Right lobe of liver (tissue), 6 donors: ENCODE data around the gene NHLH1. TPM values are rescaled to one million over a fixed set of nuclear protein-coding genes. Genes with fewer than 3 reads are reported as not detected.

Experiments used
- ATAC-seq, 4 donors: fragments of 200-7000 bp; cut with Tn5 transposase; one replicate each; pipeline ENCODE4 v1.9.1; 2020; ENCODE audit warnings: mild to moderate bottlenecking in 4 of 4, moderate library complexity in 4 of 4
- DNase-seq, 3 donors: peaks; one replicate each; pipeline ENCODE4 v3.0.0-alpha.2; 2020
- H3K27ac ChIP-seq, 3 donors: fragments of 200-600 bp; one replicate each; pipeline ENCODE4 v1.8.0; 2022
- H3K27me3 ChIP-seq, 2 donors: fragments of 200-600 bp; one replicate each; pipeline ENCODE4 v1.8.0; 2022
- H3K36me3 ChIP-seq, 4 donors: fragments of 200-600 bp; sonication (generic) in 1 of 4; one replicate each; pipeline versions ENCODE4 v1.5.1 to v1.8.0; 2017 to 2022; ENCODE audit warnings: control low read depth in 1 of 4
- H3K4me1 ChIP-seq, 4 donors: fragments of 200-600 bp; sonication (generic) in 1 of 4; one replicate each; pipeline versions ENCODE4 v1.5.1 to v1.8.0; 2017 to 2022; ENCODE audit warnings: control low read depth in 1 of 4
- H3K4me3 ChIP-seq, 3 donors: fragments of 200-600 bp; one replicate each; pipeline ENCODE4 v1.8.0; 2022
- H3K9me3 ChIP-seq, 4 donors: fragments of 200-600 bp; sonication (generic) in 1 of 4; one replicate each; pipeline versions ENCODE4 v1.5.1 to v1.8.0; 2017 to 2022; ENCODE audit warnings: control low read depth in 1 of 4
- POLR2A ChIP-seq: fragments of 450-650 bp; IDR thresholded peaks from one replicate; pipeline ENCODE4 v1.6.1; 2017; ENCODE audit warnings: antibody characterized with exemption, mild to moderate bottlenecking
- WGBS: methylation state at CpG from one replicate; pipeline ENCODE4 v1.1.6; 2018; ENCODE audit warnings: low coverage, low lambda C conversion rate; ENCODE audit not compliant: insufficient coverage; ENCODE audit errors: missing lambda C conversion rate; 5-methylcytosine and 5-hydroxymethylcytosine counted together
- intact Hi-C, 2 donors: fragments of 100-400 bp; cut with DNase I; formaldehyde crosslinking; loops; one replicate each; pipeline versions ENCODE4 v1.11.2 to v1.14.1; 2022
- long read RNA-seq: library from polyadenylated mRNA; unstranded; transcript quantifications from one replicate; pipeline ENCODE4 v2.0.0, GENCODE V29; 2019
- total RNA-seq, 6 experiments: library from RNA; depleted of rRNA in 2 of 6; stranded (reverse); fragments of >200 nt in 2 of 6; fragmentation: NEBNext Ultra II Directional in 3 of 6; extraction: Animal tissue kit (Norgen Biotek cat#: 25700) in 3 of 6; gene quantifications; one replicate each; pipeline versions ENCODE4 v1.1.0 to v1.2.4, GENCODE V29; 2016 to 2023
- TF ChIP-seq, protein P1 (sequence below), 4 donors: fragments of 200-600 bp in 3 of 4; fragments of 450-650 bp in 1 of 4; IDR thresholded peaks; one replicate each; pipeline versions ENCODE4 v1.5.1 to v1.8.0; 2016 to 2022; ENCODE audit warnings: antibody characterized with exemption in 4 of 4, mild to moderate bottlenecking in 2 of 4
- donor health status: DM: no; HTN: yes; CAD: no.
- donor health status: DM: no; HTN: no; CAD: no.
- donor health status: DM: no; HTN: no; CAD: no.
- donor health status: DM: no; HTN: yes; CAD: no.
- donor health status: DM: no; HTN: yes; CAD: no.

The NHLH1 gene
- total RNA-seq, result under 1 TPM in 2 of 6 experiments, not detected in 4; 0.07 to 0.12 TPM
- long read RNA-seq, result 0 reads

DNA sequence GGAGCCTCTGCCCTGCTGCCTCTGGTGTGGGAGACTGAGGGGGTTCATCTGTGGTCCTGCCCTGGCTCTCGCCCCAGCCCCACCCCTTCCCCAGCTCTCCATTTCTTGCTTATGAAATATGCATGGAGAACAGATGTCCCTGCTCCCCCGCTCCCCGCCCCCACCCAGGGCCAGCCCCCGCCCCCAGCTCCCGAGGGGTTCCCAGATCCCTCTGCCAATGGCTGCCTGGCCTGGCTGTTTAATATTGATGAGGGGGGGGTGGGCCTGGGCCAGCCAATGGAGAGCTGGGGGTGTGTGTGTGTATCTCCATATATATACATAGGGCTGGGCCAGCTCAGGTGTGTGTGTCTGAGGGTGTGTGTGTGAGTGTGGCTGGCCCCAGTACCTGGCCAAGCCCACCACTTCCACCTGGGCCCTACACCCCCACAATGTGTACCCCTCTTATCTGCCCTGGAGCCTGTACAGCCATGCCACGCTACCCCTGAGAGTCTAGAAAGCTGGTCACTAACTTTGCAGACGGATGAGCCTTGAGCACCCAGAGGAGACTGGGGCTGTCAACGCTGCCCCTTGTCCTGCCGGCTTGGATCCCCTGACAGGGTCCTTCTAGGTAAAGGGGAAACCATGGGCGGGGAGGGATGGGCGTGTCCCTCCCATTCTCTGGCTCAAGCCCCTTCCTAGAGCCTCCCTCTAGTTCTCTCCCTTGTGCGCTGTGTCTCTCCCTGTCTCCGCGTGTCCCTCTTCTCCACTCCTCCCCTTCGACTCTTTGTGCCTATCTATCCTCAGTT lies at the start of gene NHLH1:
TSS of gene NHLH1 (plus strand) at position 341 of the 785 bp plus-strand sequence. CDS start 3,661 bp downstream, outside the sequence.
- ATAC-seq (no peak), DNase-seq (peak in 1 of 3 donors; percentile 31)

DNA sequence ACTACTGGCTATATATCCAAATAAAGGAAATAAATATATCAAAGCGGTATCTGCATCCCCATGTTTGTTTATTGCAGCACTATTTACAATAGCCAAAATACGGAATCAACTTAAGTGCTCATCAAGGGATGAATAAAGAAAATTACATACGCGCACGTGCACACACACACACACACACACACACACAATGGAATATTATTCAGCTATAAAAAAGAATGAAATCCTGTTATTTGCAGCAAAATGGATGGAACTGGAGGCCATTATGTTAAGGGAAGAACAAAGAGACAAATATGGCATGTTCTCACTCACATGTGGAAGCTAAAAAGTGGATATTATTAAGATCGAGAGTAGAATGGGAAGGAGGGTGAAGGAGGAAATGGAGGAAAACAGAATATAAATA lies 44.0 kb upstream of the NHLH1 start:
- H3K4me1 ChIP-seq, result no peaks in the 10 kb centered on the region
- no peaks in the 10 kb centered on the region for H3K27me3 ChIP-seq
- no peak for ATAC-seq
- TF ChIP-seq POLR2A, result no peak
- TF ChIP-seq, protein P1, sequence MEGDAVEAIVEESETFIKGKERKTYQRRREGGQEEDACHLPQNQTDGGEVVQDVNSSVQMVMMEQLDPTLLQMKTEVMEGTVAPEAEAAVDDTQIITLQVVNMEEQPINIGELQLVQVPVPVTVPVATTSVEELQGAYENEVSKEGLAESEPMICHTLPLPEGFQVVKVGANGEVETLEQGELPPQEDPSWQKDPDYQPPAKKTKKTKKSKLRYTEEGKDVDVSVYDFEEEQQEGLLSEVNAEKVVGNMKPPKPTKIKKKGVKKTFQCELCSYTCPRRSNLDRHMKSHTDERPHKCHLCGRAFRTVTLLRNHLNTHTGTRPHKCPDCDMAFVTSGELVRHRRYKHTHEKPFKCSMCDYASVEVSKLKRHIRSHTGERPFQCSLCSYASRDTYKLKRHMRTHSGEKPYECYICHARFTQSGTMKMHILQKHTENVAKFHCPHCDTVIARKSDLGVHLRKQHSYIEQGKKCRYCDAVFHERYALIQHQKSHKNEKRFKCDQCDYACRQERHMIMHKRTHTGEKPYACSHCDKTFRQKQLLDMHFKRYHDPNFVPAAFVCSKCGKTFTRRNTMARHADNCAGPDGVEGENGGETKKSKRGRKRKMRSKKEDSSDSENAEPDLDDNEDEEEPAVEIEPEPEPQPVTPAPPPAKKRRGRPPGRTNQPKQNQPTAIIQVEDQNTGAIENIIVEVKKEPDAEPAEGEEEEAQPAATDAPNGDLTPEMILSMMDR (IDR thresholded peaks at IDR 0.05), result no peak
- 96% methylated on average over 6 of the region's 6 CpGs for WGBS
- H3K4me3 ChIP-seq, result no peak overlapping the region
- peaks cover 0 to 71% (median 26%) of the 10 kb centered on the region in 4 donors for H3K36me3 ChIP-seq
- intact Hi-C loops, result no loop called here
- no peaks in the 10 kb centered on the region for H3K9me3 ChIP-seq
- DNase-seq, result no peak
- H3K27ac ChIP-seq, result no peak overlapping the region

More for the DNA sequence above, at the start of gene NHLH1:
- Histone ChIP-seq H3K4me1 (no peaks in the 10 kb centered on the region), H3K27me3 (no peaks in the 10 kb centered on the region), H3K36me3 (no peaks in the 10 kb centered on the region), H3K9me3 (no peaks in the 10 kb centered on the region), H3K4me3 (no peak within 1 kb of the TSS), H3K27ac (no peak within 1 kb of the TSS)
- intact Hi-C loops, result loop anchor here in 1 of 2 donors (10.0 kb wide), 1 partner anchor 172 kb away; the partner anchor contains the start of gene CASQ1
- TF ChIP-seq, protein P1 (IDR thresholded peaks at IDR 0.05), result no peak
- TF ChIP-seq POLR2A, result no peak
- 45% methylated on average over 7 of the region's 15 CpGs for WGBS

DNA sequence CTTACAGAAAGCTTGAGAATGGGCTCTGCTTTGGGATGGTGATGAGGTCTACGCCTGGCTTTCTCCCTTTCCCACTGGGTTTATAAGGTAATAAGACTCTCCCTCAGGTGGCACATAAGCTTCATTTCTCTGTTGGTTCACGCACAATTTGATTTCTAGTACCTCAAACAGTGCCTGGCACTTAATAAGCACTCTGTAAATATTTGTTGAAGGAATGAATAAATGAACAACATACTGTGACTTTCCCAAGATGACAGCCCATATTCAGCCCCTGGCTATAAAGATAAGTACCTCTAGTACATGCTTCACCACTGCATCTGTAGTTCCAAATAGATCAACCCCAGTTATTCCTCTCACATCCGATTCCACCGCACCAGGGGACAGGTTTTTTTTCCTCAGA lies 41.6 kb upstream of the NHLH1 start:
- ATAC-seq (no peak), DNase-seq (no peak)
- 94% methylated on average over 4 of the region's 4 CpGs for WGBS
- Histone ChIP-seq H3K4me1 (no peaks in the 10 kb centered on the region), H3K27me3 (no peaks in the 10 kb centered on the region), H3K4me3 (no peak overlapping the region), H3K9me3 (no peaks in the 10 kb centered on the region), H3K27ac (no peak overlapping the region), H3K36me3 (peaks cover 3 to 77% (median 35%) of the 10 kb centered on the region in 4 donors)
- no peak for TF ChIP-seq POLR2A
- TF ChIP-seq, protein P1 (IDR thresholded peaks at IDR 0.05), result no peak
- intact Hi-C loops, result no loop called here

DNA sequence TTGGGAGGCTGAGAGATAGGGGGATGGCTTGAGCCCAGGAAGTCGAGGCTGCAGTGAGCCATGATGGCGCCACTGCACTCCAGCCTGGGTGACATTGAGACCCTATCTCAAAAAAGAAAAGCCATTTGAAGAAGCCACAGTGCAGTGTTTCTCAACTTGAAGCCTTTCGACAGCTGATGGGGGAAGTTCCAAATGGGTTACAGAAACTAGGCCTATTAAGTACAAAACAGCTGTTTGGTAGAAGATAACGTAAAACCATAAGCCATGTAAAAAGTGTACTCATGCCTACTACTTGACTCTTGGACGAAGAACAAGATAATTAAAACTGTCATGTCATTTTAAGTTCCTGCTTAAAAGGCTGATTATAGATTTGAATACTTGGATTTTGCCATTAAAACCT lies 40.5 kb upstream of the NHLH1 start:
- Histone ChIP-seq H3K9me3 (no peaks in the 10 kb centered on the region), H3K27ac (no peak overlapping the region), H3K27me3 (no peaks in the 10 kb centered on the region), H3K4me3 (no peak overlapping the region), H3K4me1 (no peaks in the 10 kb centered on the region), H3K36me3 (peaks cover 3 to 89% (median 41%) of the 10 kb centered on the region in 4 donors)
- intact Hi-C loops, result no loop called here
- TF ChIP-seq, protein P1 (IDR thresholded peaks at IDR 0.05), result no peak
- no peak for TF ChIP-seq POLR2A
- 73% methylated on average over 5 of the region's 5 CpGs for WGBS
- no peak for DNase-seq
- no peak for ATAC-seq
